H1 (cell line): ENCODE measurements around the gene NPC2.

Experiments
- CTCF ChIP-seq, 3 experiments: IDR thresholded peaks; 1 replicate in 2 of 3; 2 replicates in 1 of 3; pipeline versions ENCODE4 v1.5.1 to v1.6.1; 2011; ENCODE audit warnings: low read length in 3 of 3, mild to moderate bottlenecking in 3 of 3, inconsistent platforms in 2 of 3, low read depth in 1 of 3, moderate library complexity in 1 of 3; ENCODE audit not compliant: insufficient read depth in 1 of 3; ENCODE audit errors: control extremely low read depth in 1 of 3
- MAX ChIP-seq: IDR thresholded peaks from 2 replicates; pipeline ENCODE4 v1.6.1; 2012; ENCODE audit warnings: inconsistent platforms
- POLR2AphosphoS5 ChIP-seq: IDR thresholded peaks from 2 replicates; pipeline ENCODE4 v1.6.1; 2011; ENCODE audit warnings: low read depth, low read length

- TF ChIP-seq MAX (no peak), POLR2AphosphoS5 (no peak), CTCF (IDR thresholded peaks at IDR 0.05; ENCODE audit: control extremely low read depth in 1 of 3, insufficient read depth in 1 of 3, low read depth in 1 of 3, low read length in 3 of 3) (no peak)
Measured at GRCh38 chr14:74474376-74474775, 18.7 kb downstream of the NPC2 start.
